Large intestine (tissue), 12 donors: ENCODE measurements around the gene ANKFY1. TPM values are rescaled to one million over a fixed set of nuclear protein-coding genes. Genes with fewer than 3 reads are reported as not detected.

Experiments used
- DNase-seq, 2 donors: peaks; one replicate each; pipeline versions ENCODE4 v3.0.0 to v3.0.0-alpha.2; 2013
- H3K27ac ChIP-seq: one replicate; pipeline ENCODE4 v1.5.1; 2013; ENCODE audit warnings: low read length
- H3K27me3 ChIP-seq: 2 replicates; pipeline ENCODE4 v1.6.1; 2013; ENCODE audit warnings: low read length; ENCODE audit not compliant: control insufficient read depth, insufficient read depth
- H3K36me3 ChIP-seq: 2 replicates; pipeline ENCODE4 v1.6.1; 2013; ENCODE audit warnings: low read length; ENCODE audit not compliant: control insufficient read depth, insufficient read depth
- H3K4me1 ChIP-seq: one replicate; pipeline ENCODE4 v1.6.1; 2013; ENCODE audit warnings: low read length; ENCODE audit not compliant: control insufficient read depth, insufficient read depth
- H3K4me3 ChIP-seq: one replicate; pipeline ENCODE4 v1.5.1; 2013; ENCODE audit warnings: low read length
- H3K9me3 ChIP-seq: one replicate; pipeline ENCODE4 v1.6.1; 2013; ENCODE audit warnings: mild to moderate bottlenecking, low read depth, low read length, moderate library complexity; ENCODE audit not compliant: control insufficient read depth
- WGBS: methylation state at CpG from one replicate; pipeline ENCODE4 v1.1.5; 2013; ENCODE audit warnings: low lambda C conversion rate; ENCODE audit not compliant: insufficient coverage; 5-methylcytosine and 5-hydroxymethylcytosine counted together
- long read RNA-seq, 11 donors: transcript quantifications; one replicate each; lab custom pipeline, GENCODE V29; 2026
- polyA plus RNA-seq: library from polyadenylated mRNA; unstranded; fragments of 120-200 nt; gene quantifications from one replicate; pipeline ENCODE4 v1.2.1, GENCODE V29; 2013

The ANKFY1 gene, protein sequence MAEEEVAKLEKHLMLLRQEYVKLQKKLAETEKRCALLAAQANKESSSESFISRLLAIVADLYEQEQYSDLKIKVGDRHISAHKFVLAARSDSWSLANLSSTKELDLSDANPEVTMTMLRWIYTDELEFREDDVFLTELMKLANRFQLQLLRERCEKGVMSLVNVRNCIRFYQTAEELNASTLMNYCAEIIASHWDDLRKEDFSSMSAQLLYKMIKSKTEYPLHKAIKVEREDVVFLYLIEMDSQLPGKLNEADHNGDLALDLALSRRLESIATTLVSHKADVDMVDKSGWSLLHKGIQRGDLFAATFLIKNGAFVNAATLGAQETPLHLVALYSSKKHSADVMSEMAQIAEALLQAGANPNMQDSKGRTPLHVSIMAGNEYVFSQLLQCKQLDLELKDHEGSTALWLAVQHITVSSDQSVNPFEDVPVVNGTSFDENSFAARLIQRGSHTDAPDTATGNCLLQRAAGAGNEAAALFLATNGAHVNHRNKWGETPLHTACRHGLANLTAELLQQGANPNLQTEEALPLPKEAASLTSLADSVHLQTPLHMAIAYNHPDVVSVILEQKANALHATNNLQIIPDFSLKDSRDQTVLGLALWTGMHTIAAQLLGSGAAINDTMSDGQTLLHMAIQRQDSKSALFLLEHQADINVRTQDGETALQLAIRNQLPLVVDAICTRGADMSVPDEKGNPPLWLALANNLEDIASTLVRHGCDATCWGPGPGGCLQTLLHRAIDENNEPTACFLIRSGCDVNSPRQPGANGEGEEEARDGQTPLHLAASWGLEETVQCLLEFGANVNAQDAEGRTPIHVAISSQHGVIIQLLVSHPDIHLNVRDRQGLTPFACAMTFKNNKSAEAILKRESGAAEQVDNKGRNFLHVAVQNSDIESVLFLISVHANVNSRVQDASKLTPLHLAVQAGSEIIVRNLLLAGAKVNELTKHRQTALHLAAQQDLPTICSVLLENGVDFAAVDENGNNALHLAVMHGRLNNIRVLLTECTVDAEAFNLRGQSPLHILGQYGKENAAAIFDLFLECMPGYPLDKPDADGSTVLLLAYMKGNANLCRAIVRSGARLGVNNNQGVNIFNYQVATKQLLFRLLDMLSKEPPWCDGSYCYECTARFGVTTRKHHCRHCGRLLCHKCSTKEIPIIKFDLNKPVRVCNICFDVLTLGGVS
- polyA plus RNA-seq = 38.7 TPM
- long read RNA-seq, donor 1, full-length matches to known transcripts = 1 of 1 reads
- long read RNA-seq, donor 1, partial matches to known transcripts = 0 of 1 reads
- long read RNA-seq, donor 1, other reads (novel, unspliced or antisense) = 0 of 1 reads
- long read RNA-seq, donor 2 = 0 reads
- long read RNA-seq, donor 3 = 0 reads
- long read RNA-seq, donor 4, full-length matches to known transcripts = 1 of 1 reads
- long read RNA-seq, donor 4, partial matches to known transcripts = 0 of 1 reads
- long read RNA-seq, donor 4, other reads (novel, unspliced or antisense) = 0 of 1 reads
- long read RNA-seq, donor 5 = 0 reads
- long read RNA-seq, donor 6, partial matches to known transcripts = 0 of 2 reads
- long read RNA-seq, donor 6, other reads (novel, unspliced or antisense) = 0 of 2 reads
- long read RNA-seq, donor 7, partial matches to known transcripts = 0 of 1 reads
- long read RNA-seq, donor 7, other reads (novel, unspliced or antisense) = 0 of 1 reads
- long read RNA-seq, donor 8 = 0 reads
- long read RNA-seq, donor 9, partial matches to known transcripts = 0 of 3 reads
- long read RNA-seq, donor 9, other reads (novel, unspliced or antisense) = 0 of 3 reads
- long read RNA-seq, donor 10, partial matches to known transcripts = 0 of 1 reads
- long read RNA-seq, donor 10, other reads (novel, unspliced or antisense) = 0 of 1 reads
- long read RNA-seq, donor 11, full-length matches to known transcripts = 1 of 1 reads
- long read RNA-seq, donor 11, partial matches to known transcripts = 0 of 1 reads
- long read RNA-seq, donor 11, other reads (novel, unspliced or antisense) = 0 of 1 reads

DNA sequence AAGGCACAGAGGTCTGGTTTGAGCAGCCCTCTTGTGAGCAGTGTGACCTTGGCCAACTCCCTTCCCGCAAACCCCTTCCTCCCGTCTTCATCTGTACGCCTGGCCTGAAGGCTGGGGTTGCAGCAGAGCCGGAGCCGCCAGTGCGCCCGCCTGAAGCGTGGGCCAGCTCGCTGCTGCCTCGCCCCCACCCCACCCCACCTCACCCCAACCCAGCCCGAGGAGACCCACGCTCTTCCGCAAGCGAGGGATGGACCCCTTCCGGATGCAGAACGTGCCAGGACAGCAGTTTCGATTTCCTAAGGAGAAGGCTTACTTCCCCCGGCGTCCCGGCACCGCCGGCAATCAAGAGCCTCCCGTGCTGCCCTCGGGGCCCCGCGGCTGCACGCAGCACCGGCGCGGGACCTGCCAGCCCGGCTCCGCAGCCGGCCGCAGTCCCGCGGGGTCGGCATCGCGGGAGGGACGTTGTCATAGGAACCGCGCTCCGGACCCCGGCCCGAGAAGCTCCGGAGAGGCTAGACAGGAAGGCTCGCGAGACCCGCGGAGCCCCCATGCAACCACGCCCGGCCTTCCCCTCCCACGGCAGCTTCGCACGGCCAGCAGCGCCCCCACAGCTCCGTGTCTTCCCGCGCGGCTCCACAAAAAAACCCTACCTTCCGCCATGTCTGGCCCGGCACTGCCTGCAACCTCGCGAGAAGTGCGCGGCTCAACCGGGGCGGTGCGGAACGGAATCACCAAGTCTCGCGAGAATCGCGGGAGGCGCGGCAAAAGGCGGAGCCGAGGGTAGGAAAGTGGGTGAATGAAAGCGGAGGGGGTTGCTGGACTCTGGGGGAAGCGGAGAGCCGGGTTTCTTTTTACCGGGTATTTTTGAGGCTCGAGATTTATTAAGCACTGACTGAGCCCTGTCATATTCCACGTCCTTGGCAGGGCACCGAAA, at the start of gene ANKFY1:
ANKFY1 (minus strand) TSS at position 698 of the 934 bp plus-strand sequence; CDS start at position 660, 38 bp downstream.
- H3K9me3 ChIP-seq = peaks cover 2% of the 10 kb centered on the region
- peaks cover 8% of the 10 kb centered on the region for H3K4me1 ChIP-seq
- 0% methylated on average over 2 of the region's 85 CpGs for WGBS
- H3K4me3 ChIP-seq = peak within 1 kb of the TSS; percentile 94
- H3K27me3 ChIP-seq = no peaks in the 10 kb centered on the region
- peak within 1 kb of the TSS; percentile 81 for H3K27ac ChIP-seq
- peaks cover 12% of the 10 kb centered on the region for H3K36me3 ChIP-seq
- peak; percentile 94 for DNase-seq

DNA sequence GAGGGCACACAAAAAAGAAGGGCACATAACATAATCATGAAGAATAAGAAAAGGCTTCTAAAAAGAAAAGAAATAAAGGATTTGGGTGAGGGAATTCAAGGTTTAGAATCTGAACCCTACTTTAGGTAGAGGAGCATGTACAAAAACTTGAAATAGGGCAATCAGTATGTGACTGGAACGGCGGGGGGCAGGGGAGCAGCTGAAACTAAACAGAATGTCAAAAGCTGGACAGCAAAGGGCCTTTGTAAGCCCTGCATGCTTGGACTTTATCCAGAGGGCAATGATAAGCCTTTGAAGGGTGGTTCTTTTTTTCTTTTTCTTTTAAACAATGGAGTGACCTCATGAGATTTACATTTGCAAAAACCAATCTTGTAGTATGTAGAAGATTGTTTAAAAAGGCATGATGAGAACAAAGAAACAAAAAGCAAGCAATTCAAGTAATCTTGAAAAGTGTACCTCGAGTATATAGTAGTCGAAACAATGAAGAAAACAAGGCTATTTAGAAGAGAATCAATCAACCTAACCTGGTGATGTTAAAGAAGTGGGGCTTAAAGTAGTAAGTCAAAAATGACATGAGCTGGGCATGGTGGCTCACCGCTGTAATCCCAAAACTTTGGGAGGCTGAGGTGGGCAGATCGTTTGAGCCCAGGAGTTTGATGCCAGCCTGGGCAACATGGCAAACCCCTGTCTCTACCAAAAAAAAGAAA, 46.7 kb upstream of the ANKFY1 start:
- no peaks in the 10 kb centered on the region for H3K9me3 ChIP-seq
- WGBS = 80% methylated on average over 4 of the region's 6 CpGs
- no peaks in the 10 kb centered on the region for H3K4me1 ChIP-seq
- H3K4me3 ChIP-seq = no peak overlapping the region
- peak; percentile 9 to 31 for DNase-seq
- no peak overlapping the region for H3K27ac ChIP-seq
- no peaks in the 10 kb centered on the region for H3K27me3 ChIP-seq
- H3K36me3 ChIP-seq = peaks cover 7% of the 10 kb centered on the region

DNA sequence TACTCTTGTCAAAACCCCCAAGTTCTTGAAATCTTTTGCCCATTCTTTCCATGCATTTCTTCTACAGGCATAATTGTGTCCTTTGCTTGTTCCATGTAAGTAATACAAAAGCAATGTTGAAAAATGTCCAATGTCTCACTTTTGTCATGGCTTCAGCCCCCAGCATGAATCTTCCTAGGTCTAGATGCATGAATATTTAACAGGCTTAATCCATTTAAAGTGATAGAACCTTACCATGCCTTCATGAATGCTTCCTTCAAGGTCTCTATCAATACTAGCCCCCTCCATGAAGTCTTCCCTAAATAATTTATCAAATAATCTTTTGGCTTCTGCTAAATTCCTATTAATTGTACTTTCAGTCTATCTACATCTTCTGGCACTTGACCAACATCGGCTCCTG, 46.1 kb upstream of the ANKFY1 start:
- H3K36me3 ChIP-seq = peaks cover 7% of the 10 kb centered on the region
- no peaks in the 10 kb centered on the region for H3K4me1 ChIP-seq
- no peak overlapping the region for H3K4me3 ChIP-seq
- WGBS = no CpG with 5 or more reads among the region's 1 CpG
- no peaks in the 10 kb centered on the region for H3K27me3 ChIP-seq
- DNase-seq = no peak
- no peaks in the 10 kb centered on the region for H3K9me3 ChIP-seq
- H3K27ac ChIP-seq = no peak overlapping the region

DNA sequence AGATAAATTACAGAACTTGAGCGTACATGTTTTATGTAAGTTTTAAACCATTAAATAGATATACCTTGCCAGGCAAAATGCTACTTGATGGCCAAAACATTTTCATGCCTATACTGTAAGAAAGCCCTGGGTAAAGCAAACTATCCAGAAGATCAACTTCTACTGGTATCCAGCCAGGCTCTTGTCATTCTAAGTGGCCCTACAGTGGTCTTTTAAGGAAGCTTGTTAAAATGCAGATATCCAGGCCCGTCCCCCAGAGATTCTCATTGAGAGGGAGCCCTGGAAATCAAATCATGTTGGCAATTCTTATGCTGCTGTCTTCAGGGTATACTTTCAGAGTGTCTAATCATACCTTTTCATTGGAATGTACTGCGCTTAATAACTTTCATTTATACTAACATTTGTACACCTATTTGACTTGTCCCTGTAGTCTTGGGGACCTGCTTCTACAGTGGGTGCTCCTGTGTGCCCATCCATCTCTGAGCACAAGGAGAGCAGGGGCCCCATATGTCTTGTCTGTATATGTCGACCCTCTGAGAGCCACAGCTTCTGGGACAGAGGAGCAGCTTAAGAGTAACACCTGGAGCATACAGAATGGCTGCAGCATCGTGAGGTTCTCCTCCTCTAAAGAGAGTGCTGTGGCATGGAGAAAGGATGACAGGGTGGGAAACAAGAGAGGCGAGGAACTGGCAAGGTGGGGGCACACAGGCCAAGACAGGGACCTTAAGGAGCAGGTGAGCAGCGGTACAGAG, 43.6 kb upstream of the ANKFY1 start:
- DNase-seq = no peak
- H3K36me3 ChIP-seq = peaks cover 12% of the 10 kb centered on the region
- no CpG with 5 or more reads among the region's 7 CpGs for WGBS
- H3K27ac ChIP-seq = no peak overlapping the region
- no peaks in the 10 kb centered on the region for H3K27me3 ChIP-seq
- H3K9me3 ChIP-seq = no peaks in the 10 kb centered on the region
- no peak overlapping the region for H3K4me3 ChIP-seq
- no peaks in the 10 kb centered on the region for H3K4me1 ChIP-seq

DNA sequence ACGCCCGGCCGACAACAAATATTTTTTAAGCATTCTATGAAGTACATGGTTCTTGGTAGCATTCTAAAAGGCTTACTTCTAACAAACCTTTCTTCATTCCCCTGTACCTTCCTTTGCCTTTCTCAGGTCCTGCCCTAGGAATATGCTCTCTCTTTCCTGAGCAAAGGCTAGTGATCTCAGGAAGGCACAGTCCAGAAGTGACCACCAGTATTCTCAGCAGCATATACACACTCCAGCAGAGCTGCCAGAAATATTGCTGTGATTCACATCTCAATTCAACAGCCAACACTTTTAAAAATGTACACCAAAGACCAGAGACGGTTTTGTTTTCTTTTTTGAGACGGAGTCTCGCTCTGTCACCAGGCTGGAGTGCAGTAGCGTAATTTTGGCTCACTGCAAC, 41.4 kb upstream of the ANKFY1 start:
- H3K27me3 ChIP-seq = no peaks in the 10 kb centered on the region
- no peak overlapping the region for H3K27ac ChIP-seq
- DNase-seq = no peak
- peaks cover 17% of the 10 kb centered on the region for H3K36me3 ChIP-seq
- H3K4me3 ChIP-seq = no peak overlapping the region
- H3K4me1 ChIP-seq = no peaks in the 10 kb centered on the region
- no peaks in the 10 kb centered on the region for H3K9me3 ChIP-seq
- 95% methylated on average over 3 of the region's 7 CpGs for WGBS

DNA sequence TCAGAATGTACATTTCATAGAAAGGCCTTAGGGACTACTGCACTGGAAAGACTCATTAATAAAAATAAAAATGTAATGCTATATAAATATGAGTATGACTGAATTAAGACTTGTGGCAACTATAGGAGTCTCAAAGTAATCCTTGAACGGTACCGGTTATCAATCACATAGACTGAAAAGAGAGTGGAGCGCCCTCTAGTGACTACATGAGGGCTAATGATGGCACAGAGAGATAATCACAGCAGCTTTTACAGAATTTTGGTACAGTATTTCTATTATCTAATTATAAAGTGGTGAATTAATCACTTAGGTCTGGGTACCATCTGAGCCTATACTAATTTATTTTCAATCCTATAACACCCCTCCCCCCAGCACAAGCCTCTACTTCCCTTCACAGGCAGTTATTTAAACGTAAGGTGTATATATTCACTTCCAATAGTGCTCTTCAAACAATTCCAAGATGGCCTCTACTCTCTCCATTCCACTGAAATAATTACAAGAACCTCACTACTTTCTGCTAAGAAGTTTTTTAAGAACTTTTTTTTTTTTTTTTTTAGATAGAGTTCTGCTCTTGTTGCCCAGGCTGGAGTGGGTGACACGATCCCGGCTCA, 40.7 kb upstream of the ANKFY1 start:
- Histone ChIP-seq H3K27me3 (no peaks in the 10 kb centered on the region), H3K9me3 (no peaks in the 10 kb centered on the region), H3K36me3 (peaks cover 17% of the 10 kb centered on the region), H3K27ac (no peak overlapping the region), H3K4me1 (no peaks in the 10 kb centered on the region), H3K4me3 (no peak overlapping the region)
- DNase-seq = peak in 1 of 2 donors; percentile 6
- 100% methylated on average over 1 of the region's 6 CpGs for WGBS

DNA sequence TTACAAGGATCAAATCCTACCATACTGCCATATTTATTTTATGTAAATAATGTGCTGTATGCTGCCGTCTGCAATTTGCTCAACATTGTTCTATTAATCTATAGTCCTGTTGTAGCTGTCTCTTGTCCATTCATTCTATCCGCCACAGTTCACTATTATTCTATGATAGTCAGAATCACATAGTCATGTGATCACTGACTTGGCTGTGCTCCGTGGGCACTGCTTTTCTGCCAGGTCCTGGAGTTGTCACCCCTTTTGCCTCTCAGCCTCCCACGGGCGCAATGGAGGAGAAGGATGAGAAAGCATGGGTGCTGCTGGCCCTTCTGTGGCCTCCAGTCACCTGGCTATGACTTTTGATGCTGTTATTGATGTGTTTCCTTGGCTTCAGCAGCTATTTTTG, 37.3 kb upstream of the ANKFY1 start:
- H3K27me3 ChIP-seq = no peaks in the 10 kb centered on the region
- no peak for DNase-seq
- H3K4me1 ChIP-seq = no peaks in the 10 kb centered on the region
- H3K36me3 ChIP-seq = peaks cover 15% of the 10 kb centered on the region
- H3K27ac ChIP-seq = no peak overlapping the region
- 92% methylated on average over 2 of the region's 5 CpGs for WGBS
- H3K4me3 ChIP-seq = no peak overlapping the region
- H3K9me3 ChIP-seq = no peaks in the 10 kb centered on the region
